ENCODE results near the gene CADM1.

The CADM1 gene

DNA sequence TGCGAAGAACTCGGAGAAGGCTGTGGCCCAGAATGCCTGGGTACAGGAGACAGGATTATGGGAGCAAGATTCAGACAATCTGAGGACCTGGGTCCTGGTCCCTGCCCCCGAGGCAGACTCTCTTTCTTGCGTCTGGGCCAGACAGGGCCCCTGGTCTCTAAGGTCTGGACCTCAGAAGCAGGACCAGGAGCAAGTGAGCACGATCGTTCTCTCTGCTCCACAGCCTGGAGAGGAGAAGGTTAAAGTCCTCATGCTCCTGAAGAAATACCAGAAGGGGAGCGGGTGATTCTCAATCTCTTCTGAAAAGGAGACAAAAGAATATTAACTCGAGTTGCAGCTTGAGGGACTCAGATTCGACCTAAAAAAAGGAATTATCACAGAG is 349.9 kb downstream of the CADM1 start:
- TF ChIP-seq, protein P1, sequence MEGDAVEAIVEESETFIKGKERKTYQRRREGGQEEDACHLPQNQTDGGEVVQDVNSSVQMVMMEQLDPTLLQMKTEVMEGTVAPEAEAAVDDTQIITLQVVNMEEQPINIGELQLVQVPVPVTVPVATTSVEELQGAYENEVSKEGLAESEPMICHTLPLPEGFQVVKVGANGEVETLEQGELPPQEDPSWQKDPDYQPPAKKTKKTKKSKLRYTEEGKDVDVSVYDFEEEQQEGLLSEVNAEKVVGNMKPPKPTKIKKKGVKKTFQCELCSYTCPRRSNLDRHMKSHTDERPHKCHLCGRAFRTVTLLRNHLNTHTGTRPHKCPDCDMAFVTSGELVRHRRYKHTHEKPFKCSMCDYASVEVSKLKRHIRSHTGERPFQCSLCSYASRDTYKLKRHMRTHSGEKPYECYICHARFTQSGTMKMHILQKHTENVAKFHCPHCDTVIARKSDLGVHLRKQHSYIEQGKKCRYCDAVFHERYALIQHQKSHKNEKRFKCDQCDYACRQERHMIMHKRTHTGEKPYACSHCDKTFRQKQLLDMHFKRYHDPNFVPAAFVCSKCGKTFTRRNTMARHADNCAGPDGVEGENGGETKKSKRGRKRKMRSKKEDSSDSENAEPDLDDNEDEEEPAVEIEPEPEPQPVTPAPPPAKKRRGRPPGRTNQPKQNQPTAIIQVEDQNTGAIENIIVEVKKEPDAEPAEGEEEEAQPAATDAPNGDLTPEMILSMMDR (IDR thresholded peaks at IDR 0.05; ENCODE audit: control insufficient read depth, extremely low read depth, insufficient read depth), result no peak
- DNase-seq (ENCODE audit: low read depth), result no peak
- no peak overlapping the region for H3K4me3 ChIP-seq (ENCODE audit: low read depth, low read length)

- TF ChIP-seq, protein P1 (IDR thresholded peaks at IDR 0.05; ENCODE audit: control insufficient read depth, extremely low read depth, insufficient read depth), result no peak
- DNase-seq (ENCODE audit: low read depth), result no peak
- H3K4me3 ChIP-seq (ENCODE audit: low read depth, low read length), result no peak overlapping the region
Observed at GRCh38 chr11:115153731-115154354, 350.4 kb downstream of the CADM1 start.

GRCh38 chr11:115153135-115153534 is 351.1 kb downstream of the CADM1 start:
- H3K4me3 ChIP-seq (ENCODE audit: low read depth, low read length), result no peak overlapping the region
- DNase-seq (ENCODE audit: low read depth), result no peak
- TF ChIP-seq, protein P1 (IDR thresholded peaks at IDR 0.05; ENCODE audit: control insufficient read depth, extremely low read depth, insufficient read depth), result no peak

GRCh38 chr11:115151010-115151409 is 353.2 kb downstream of the CADM1 start:
- TF ChIP-seq, protein P1 (IDR thresholded peaks at IDR 0.05; ENCODE audit: control insufficient read depth, extremely low read depth, insufficient read depth), result no peak
- DNase-seq (ENCODE audit: low read depth), result no peak

DNA sequence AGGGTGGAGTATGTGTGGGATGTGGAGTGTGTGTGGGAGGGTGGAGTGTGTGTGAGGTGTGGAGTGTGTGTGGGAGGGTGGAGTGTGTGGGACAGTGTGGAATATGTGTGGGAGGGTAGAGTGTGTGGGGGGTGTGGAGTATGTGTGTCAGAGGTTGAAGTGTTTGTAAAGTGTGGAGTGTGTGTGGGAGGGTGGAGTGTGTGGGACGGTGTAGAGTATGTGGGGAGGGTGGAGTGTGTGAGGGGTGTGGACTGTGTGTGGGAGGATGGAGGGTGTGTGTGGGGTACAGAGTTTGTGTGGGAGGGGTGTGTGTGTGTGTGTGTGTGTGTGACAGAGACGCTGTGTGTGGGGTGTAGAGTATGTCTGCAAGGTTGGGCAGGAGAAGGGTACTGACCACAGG is 355.5 kb downstream of the CADM1 start:
- TF ChIP-seq, protein P1 (IDR thresholded peaks at IDR 0.05; ENCODE audit: control insufficient read depth, extremely low read depth, insufficient read depth), result no peak
- H3K4me3 ChIP-seq (ENCODE audit: low read depth, low read length), result no peak overlapping the region
- DNase-seq (ENCODE audit: low read depth), result no peak

More at GRCh38 chr11:115151010-115151409, 353.2 kb downstream of the CADM1 start:
- H3K4me3 ChIP-seq (ENCODE audit: low read depth, low read length), result no peak overlapping the region

GRCh38 chr11:115148101-115148500 is 356.1 kb downstream of the CADM1 start:
- H3K4me3 ChIP-seq (ENCODE audit: low read depth, low read length), result no peak overlapping the region

More at GRCh38 chr11:115148101-115148500, 356.1 kb downstream of the CADM1 start:
- DNase-seq (ENCODE audit: low read depth), result no peak
- TF ChIP-seq, protein P1 (IDR thresholded peaks at IDR 0.05; ENCODE audit: control insufficient read depth, extremely low read depth, insufficient read depth), result no peak

Measured in LNCaP clone FGC (cell line).